Epithelial cell of proximal tubule (primary cell): ENCODE results near the gene TMEM63B. TPM values are rescaled to one million over a fixed set of nuclear protein-coding genes. Genes with fewer than 3 reads are reported as not detected.
"Not testable (repeated sequence)": the region's sequence is repeated elsewhere in the genome, so short reads cannot be mapped to it uniquely, and the experiment has no call there.

Source experiments
- DNase-seq: peaks from one replicate; pipeline ENCODE4 v3.0.0-alpha.2; 2011; ENCODE audit warnings: low read depth
- H3K4me3 ChIP-seq: 2 replicates; pipeline ENCODE4 v1.5.1; 2011; ENCODE audit warnings: low read depth, mild to moderate bottlenecking, low read length
- total RNA-seq: library from RNA; depleted of rRNA; stranded (reverse); fragments of >200 nt; gene quantifications from 2 replicates; pipeline ENCODE4 v1.2.3, GENCODE V29; 2015
- TF ChIP-seq, protein P1 (sequence below): conservative IDR thresholded peaks from 2 replicates; pipeline ENCODE4 v1.5.1; 2012; ENCODE audit warnings: low read depth, mild to moderate bottlenecking, low read length

The TMEM63B gene
- total RNA-seq, 1 donor from 2014 or later = 47.9 TPM

DNA sequence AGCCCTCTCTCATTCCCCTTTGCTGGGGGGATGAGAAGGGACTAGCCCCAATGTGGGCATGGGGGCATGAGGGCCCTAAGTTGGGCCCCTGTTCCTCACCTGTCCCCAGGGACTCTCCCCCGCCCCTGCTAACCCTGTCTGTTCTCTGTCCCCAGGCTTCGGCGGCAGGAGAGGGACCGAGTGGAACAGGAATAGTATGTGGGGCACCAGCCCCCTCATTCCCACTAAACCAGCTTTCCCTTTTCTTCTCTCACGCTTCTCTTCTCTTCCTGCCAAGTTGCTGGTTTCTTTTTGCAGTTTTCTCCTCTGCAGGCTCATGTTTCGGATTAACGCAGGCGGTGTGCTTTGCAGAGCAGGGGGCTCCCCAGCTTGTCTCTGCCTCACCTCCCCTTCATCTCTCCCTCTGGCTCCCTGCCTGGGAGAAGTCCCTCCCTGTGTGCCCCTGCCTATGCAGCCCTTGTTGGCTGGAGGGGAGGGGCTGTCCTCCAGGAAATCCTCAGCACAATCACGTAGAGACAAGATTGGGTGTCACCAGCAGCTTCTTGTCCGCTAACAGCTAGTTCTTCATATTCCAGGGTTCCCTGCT, 7.9 kb downstream of the TMEM63B start:
- no peak overlapping the region for H3K4me3 ChIP-seq
- TF ChIP-seq, protein P1, sequence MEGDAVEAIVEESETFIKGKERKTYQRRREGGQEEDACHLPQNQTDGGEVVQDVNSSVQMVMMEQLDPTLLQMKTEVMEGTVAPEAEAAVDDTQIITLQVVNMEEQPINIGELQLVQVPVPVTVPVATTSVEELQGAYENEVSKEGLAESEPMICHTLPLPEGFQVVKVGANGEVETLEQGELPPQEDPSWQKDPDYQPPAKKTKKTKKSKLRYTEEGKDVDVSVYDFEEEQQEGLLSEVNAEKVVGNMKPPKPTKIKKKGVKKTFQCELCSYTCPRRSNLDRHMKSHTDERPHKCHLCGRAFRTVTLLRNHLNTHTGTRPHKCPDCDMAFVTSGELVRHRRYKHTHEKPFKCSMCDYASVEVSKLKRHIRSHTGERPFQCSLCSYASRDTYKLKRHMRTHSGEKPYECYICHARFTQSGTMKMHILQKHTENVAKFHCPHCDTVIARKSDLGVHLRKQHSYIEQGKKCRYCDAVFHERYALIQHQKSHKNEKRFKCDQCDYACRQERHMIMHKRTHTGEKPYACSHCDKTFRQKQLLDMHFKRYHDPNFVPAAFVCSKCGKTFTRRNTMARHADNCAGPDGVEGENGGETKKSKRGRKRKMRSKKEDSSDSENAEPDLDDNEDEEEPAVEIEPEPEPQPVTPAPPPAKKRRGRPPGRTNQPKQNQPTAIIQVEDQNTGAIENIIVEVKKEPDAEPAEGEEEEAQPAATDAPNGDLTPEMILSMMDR = no peak
- no peak for DNase-seq

DNA sequence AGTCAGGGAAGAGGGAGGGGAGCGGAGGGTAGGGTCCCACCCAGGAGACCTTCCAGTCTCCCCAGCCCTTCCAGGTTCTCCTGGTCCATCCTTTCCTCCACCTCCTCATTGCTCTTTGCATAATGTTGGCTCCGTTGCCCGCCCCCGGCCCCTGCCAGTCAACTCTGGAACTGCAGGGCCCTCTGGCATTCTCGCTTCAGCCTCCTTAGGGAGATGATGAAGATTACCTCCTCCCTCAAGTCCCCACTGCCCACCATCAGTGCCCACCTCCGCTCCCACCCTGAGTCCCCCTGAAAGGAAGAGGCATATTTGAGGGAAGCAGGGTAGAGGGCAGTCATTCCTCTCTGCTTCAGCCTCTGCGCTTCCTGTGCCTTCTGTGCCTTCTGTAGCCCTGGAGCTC, 8.5 kb downstream of the TMEM63B start:
- DNase-seq = no peak
- no peak overlapping the region for H3K4me3 ChIP-seq
- TF ChIP-seq, protein P1 = peak; percentile 19

DNA sequence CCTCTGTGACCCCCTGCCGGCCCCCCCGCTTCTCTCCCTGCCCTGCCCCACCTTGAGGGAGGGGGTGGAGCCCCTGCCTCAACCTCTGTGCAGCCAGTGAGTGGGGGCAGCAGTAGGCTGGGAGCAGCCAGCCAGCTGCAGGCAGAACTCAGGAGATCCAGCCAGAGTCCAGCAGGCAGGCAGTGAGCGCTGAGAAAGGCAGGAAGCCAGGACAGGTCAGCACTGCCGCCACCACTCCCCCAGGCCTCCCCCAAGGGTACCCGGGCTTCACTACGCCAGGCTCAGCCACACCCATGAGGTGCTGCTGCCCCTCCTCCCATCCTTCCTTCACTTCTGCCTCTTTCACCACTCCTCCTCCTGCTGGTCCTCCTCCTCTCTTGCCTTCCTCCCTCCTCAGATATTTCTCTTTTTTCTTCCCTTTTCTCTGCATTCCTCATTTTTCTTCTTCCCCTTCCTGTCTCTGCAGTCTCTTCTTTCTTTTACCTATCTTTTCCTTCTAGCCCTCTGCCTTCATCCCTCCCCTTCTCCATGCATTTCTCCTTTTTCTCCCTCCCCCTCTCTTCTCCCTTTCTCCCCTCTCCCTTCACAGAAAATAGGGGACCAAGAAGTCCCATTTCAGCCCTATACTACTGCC, 11.5 kb downstream of the TMEM63B start:
- no peak overlapping the region for H3K4me3 ChIP-seq
- TF ChIP-seq, protein P1 = no peak
- no peak for DNase-seq

DNA sequence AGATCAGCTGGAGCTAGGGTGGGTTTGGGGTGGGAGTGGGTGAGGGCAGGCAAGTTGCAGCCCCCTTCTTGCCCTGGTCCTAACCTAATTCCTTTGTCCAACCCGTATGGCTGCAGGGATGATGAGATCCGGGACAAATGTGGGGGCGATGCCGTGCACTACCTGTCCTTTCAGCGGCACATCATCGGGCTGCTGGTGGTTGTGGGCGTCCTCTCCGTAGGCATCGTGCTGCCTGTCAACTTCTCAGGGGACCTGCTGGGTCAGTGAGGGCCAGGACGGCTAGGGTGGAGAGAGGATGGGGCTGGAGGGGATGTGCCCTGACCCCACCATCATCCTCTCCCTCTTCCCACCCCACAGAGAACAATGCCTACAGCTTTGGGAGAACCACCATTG, 12.0 kb downstream of the TMEM63B start:
- no peak for DNase-seq
- TF ChIP-seq, protein P1 = no peak
- no peak overlapping the region for H3K4me3 ChIP-seq

DNA sequence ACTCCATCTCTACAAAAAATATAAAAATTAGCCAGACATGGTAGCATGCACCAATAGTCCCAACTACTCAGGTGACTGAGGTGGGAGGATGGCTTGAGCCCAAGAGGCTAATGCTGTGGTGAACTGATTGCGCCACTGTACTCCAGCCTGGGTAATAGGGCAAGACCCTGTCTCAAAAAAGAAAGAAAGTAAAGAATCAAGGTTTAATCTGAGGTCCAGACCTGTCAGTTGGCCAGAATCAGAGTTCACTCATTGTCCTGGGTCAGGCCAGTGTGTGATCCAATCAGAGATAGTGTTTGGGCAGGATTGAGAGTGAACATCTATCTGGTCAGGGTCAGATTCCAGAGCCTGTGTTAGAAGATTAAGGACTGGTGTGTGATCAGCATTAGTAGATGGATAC, 15.5 kb downstream of the TMEM63B start:
- no peak for DNase-seq
- TF ChIP-seq, protein P1 = no peak
- no peak overlapping the region for H3K4me3 ChIP-seq

DNA sequence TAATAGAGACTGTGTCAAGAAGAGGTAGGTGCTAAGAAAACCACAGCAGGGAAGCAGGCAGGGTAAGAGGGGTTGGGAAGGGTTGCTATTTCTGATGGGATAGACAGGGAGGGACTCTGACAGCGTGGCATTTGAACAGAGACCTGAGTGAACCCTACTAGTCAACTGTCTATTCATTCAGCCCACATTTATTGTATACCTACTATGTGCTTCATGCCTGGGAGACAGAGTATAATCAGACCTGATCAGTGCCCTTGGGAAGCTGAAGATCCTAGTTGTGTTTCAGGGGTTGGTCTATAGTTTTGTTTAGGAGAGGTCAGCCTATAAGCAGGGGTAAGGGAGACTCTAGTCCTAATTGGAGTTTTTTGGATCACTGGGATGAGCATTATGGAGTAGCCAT, 16.4 kb downstream of the TMEM63B start:
- H3K4me3 ChIP-seq = no peak overlapping the region
- TF ChIP-seq, protein P1 = no peak
- DNase-seq = no peak

DNA sequence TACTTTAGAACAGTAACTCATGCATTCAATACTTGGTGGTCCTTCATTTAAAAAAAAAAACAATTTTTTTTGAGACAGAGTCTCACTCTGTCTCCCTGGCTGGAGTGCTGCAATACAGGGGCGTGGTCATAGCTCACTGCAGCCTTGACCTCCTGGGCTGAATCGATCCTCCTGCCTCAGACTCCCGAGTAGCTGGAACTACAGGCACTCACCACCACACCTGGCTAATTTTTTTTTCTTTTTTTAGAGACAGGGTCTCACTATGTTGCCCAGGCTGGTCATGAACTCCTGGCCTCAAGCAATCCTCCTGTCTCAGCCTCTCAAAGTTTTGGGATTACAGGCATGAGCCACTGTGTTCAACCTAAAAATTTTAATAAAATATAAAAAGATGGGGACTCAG, 17.2 kb downstream of the TMEM63B start:
- not testable (repeated sequence) for H3K4me3 ChIP-seq, DNase-seq
